B cell (primary cell): ENCODE measurements around the gene TRERF1. TPM values are rescaled to one million over a fixed set of nuclear protein-coding genes. Genes with fewer than 3 reads are reported as not detected.

Source experiments
- ATAC-seq: fragments of 200-7000 bp; cut with Tn5 transposase; one replicate; pipeline ENCODE4 v1.10.0; 2021; ENCODE audit warnings: low read depth, mild to moderate bottlenecking, moderate number of reproducible peaks, moderate library complexity
- CTCF ChIA-PET: fragments of 350-600 bp; sonication (Branson Sonifier 250); formaldehyde crosslinking; loops from one replicate; lab custom pipeline; 2021; ENCODE audit warnings: antibody characterized with exemption, inconsistent platforms; lab: Charles Lee
- POLR2A ChIA-PET: fragments of 350-600 bp; sonication (Branson Sonifier 250); formaldehyde crosslinking; loops from one replicate; lab custom pipeline; 2021; ENCODE audit warnings: antibody characterized with exemption; lab: Charles Lee
- DNase-seq: peaks from one replicate; pipeline ENCODE4 v3.0.0; 2013
- H2AFZ ChIP-seq: 2 replicates; pipeline ENCODE4 v1.6.1; 2012; ENCODE audit warnings: mild to moderate bottlenecking, low read depth, low read length; ENCODE audit not compliant: insufficient read depth, poor library complexity, severe bottlenecking
- H3K27ac ChIP-seq, 2 donors: 1 replicate in 1 of 2; 2 replicates in 1 of 2; pipeline ENCODE4 v1.5.1; 2012 to 2013; ENCODE audit warnings: low read length in 2 of 2, mild to moderate bottlenecking in 2 of 2, moderate library complexity in 1 of 2
- H3K27me3 ChIP-seq, 4 experiments: fragments of 200-600 bp in 1 of 4; sonication (generic) in 1 of 4; replicated peaks in 1 of 4; 1 replicate in 2 of 4; 2 replicates in 2 of 4; pipeline versions ENCODE4 v1.6.1 to v1.7.0; 2013 to 2016; ENCODE audit warnings: low read length in 3 of 4, mild to moderate bottlenecking in 2 of 4, mixed read lengths in 1 of 4, moderate library complexity in 1 of 4; ENCODE audit not compliant: insufficient read depth in 4 of 4, control insufficient read depth in 3 of 4; ENCODE audit errors: control extremely low read depth in 1 of 4
- H3K36me3 ChIP-seq, 2 experiments: replicated peaks in 1 of 2; 1 replicate in 1 of 2; 2 replicates in 1 of 2; pipeline versions ENCODE4 v1.6.1 to v1.7.1; 2013; ENCODE audit warnings: low read length in 1 of 2; ENCODE audit not compliant: insufficient read depth in 2 of 2, control insufficient read depth in 1 of 2; ENCODE audit errors: control extremely low read depth in 1 of 2, extremely low read depth in 1 of 2
- H3K4me1 ChIP-seq, 2 donors: fragments of 200-600 bp in 1 of 2; sonication (generic) in 1 of 2; 1 replicate in 1 of 2; 2 replicates in 1 of 2; pipeline versions ENCODE4 v1.5.1 to v1.6.1; 2013 to 2017; ENCODE audit warnings: low read length in 2 of 2; ENCODE audit not compliant: control insufficient read depth in 2 of 2, insufficient read depth in 2 of 2
- H3K4me2 ChIP-seq: replicated peaks from 2 replicates; pipeline ENCODE3; 2012; ENCODE audit warnings: mild to moderate bottlenecking, low read depth, low read length; ENCODE audit not compliant: poor library complexity, severe bottlenecking
- H3K4me3 ChIP-seq, 5 experiments: fragments of 200-600 bp in 1 of 5; sonication (generic) in 1 of 5; 1 replicate in 3 of 5; 2 replicates in 2 of 5; pipeline versions ENCODE4 v1.5.1 to v1.7.0; 2011 to 2016; ENCODE audit warnings: low read length in 4 of 5, mild to moderate bottlenecking in 4 of 5, low read depth in 2 of 5, control low read depth in 1 of 5, moderate library complexity in 1 of 5; ENCODE audit not compliant: insufficient read depth in 1 of 5; ENCODE audit errors: control extremely low read depth in 1 of 5, extremely low read depth in 1 of 5
- H3K79me2 ChIP-seq: fragments of 200-600 bp; sonication (generic); one replicate; pipeline ENCODE4 v1.6.0; 2016; ENCODE audit warnings: low read length; ENCODE audit not compliant: control insufficient read depth, insufficient read depth
- H3K9ac ChIP-seq: fragments of 200-600 bp; sonication (generic); 2 replicates; pipeline ENCODE4 v1.6.1; 2017; ENCODE audit warnings: mild to moderate bottlenecking, low read length, moderate library complexity
- H3K9me3 ChIP-seq, 3 donors: one replicate each; pipeline versions ENCODE4 v1.6.1 to v1.7.1; 2013; ENCODE audit warnings: low read length in 2 of 3; ENCODE audit not compliant: control insufficient read depth in 2 of 3, insufficient read depth in 1 of 3; ENCODE audit errors: control extremely low read depth in 1 of 3
- H4K20me1 ChIP-seq: 2 replicates; pipeline ENCODE4 v1.6.0; 2012; ENCODE audit warnings: mild to moderate bottlenecking, low read length; ENCODE audit not compliant: insufficient read depth, control insufficient read depth, poor library complexity, severe bottlenecking
- H3K27ac Mint-ChIP-seq: one replicate; pipeline ENCODE4 v1.8.0; 2021; ENCODE audit warnings: mixed read lengths
- H3K27me3 Mint-ChIP-seq: one replicate; pipeline ENCODE4 v1.8.0; 2021; ENCODE audit warnings: mixed read lengths
- H3K4me1 Mint-ChIP-seq: one replicate; pipeline ENCODE4 v1.8.0; 2021; ENCODE audit warnings: mixed read lengths
- H3K4me3 Mint-ChIP-seq: one replicate; pipeline ENCODE4 v1.8.0; 2021; ENCODE audit warnings: mixed read lengths
- H3K9me3 Mint-ChIP-seq: one replicate; pipeline ENCODE4 v1.8.0; 2022; ENCODE audit warnings: mixed read lengths; ENCODE audit not compliant: insufficient read depth
- EZH2 ChIP-seq: IDR thresholded peaks from 2 replicates; pipeline ENCODE4 v1.6.1; 2012; ENCODE audit warnings: borderline replicate concordance, low read depth, mild to moderate bottlenecking, moderate library complexity, low read length; ENCODE audit not compliant: insufficient read depth, poor library complexity, severe bottlenecking
- WGBS: methylation state at CpG from one replicate; pipeline ENCODE4 v1.1.5; 2013; ENCODE audit warnings: missing lambda C conversion rate; ENCODE audit not compliant: insufficient coverage; 5-methylcytosine and 5-hydroxymethylcytosine counted together
- intact Hi-C: fragments of 100-400 bp; cut with micrococcal nuclease; formaldehyde crosslinking; loops from one replicate; pipeline ENCODE4 v1.10.0; 2022
- polyA plus RNA-seq: library from polyadenylated mRNA; depleted of rRNA; stranded (reverse); fragments of >200 nt; gene quantifications from 2 replicates; pipeline ENCODE4 v1.2.3, GENCODE V29; 2012
- total RNA-seq, 2 donors: library from RNA; stranded (reverse); fragments of 120-200 nt in 1 of 2; gene quantifications; 1 replicate in 1 of 2; 2 replicates in 1 of 2; pipeline versions ENCODE4 v1.2.3 to v1.2.4, GENCODE V29; 2013 to 2022
- TF ChIP-seq, protein P1 (sequence below): fragments of 200-600 bp; IDR thresholded peaks from one replicate; pipeline ENCODE4 v1.8.0; 2022; ENCODE audit warnings: antibody characterized with exemption, mild to moderate bottlenecking

Gene TRERF1
- total and polyA plus RNA-seq, 2 donors (not counting 1 experiment from before 2014, with no cell fraction given): 3.5 to 6.7 TPM

- Histone ChIP-seq H3K9ac (no peak overlapping the region), H4K20me1 (no peaks in the 10 kb centered on the region), H3K4me3 (no peak overlapping the region), H3K79me2 (no peaks in the 10 kb centered on the region), H3K4me2 (no peak overlapping the region), H3K9me3 (no peaks in the 10 kb centered on the region), H3K27ac (no peak overlapping the region), H3K27me3 (peaks cover 0 to 16% (median 2%) of the 10 kb centered on the region in 4 experiments), H3K36me3 (no peaks in the 10 kb centered on the region), H3K4me1 (peaks cover 5 to 7% of the 10 kb centered on the region in 2 donors), H2AFZ (no peak overlapping the region)
- ChIA-PET CTCF (no interaction called here), POLR2A (no interaction called here)
- DNase-seq (no peak), ATAC-seq (no peak)
- Mint-ChIP-seq H3K27me3 (peaks cover 16% of the 10 kb centered on the region), H3K4me1 (peaks cover 7% of the 10 kb centered on the region), H3K27ac (no peak overlapping the region), H3K9me3 (no peaks in the 10 kb centered on the region), H3K4me3 (no peak overlapping the region)
- intact Hi-C loops: no loop called here
- 92% methylated on average over 2 of the region's 5 CpGs for WGBS
- no peak for TF ChIP-seq EZH2
- TF ChIP-seq, protein P1, sequence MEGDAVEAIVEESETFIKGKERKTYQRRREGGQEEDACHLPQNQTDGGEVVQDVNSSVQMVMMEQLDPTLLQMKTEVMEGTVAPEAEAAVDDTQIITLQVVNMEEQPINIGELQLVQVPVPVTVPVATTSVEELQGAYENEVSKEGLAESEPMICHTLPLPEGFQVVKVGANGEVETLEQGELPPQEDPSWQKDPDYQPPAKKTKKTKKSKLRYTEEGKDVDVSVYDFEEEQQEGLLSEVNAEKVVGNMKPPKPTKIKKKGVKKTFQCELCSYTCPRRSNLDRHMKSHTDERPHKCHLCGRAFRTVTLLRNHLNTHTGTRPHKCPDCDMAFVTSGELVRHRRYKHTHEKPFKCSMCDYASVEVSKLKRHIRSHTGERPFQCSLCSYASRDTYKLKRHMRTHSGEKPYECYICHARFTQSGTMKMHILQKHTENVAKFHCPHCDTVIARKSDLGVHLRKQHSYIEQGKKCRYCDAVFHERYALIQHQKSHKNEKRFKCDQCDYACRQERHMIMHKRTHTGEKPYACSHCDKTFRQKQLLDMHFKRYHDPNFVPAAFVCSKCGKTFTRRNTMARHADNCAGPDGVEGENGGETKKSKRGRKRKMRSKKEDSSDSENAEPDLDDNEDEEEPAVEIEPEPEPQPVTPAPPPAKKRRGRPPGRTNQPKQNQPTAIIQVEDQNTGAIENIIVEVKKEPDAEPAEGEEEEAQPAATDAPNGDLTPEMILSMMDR: no peak
These were observed 269.6 kb downstream of the TRERF1 start for GRCh38 chr6:42182101-42182500.

- intact Hi-C loops: no loop called here
- WGBS: 100% methylated on average over 2 of the region's 3 CpGs
- H3K4me1 Mint-ChIP-seq: peaks cover 7% of the 10 kb centered on the region
These were observed 271.8 kb downstream of the TRERF1 start for GRCh38 chr6:42179945-42180313.

More at GRCh38 chr6:42179945-42180313, 271.8 kb downstream of the TRERF1 start:
- no peak overlapping the region for H2AFZ ChIP-seq
- DNase-seq (no peak), ATAC-seq (no peak)
- no peaks in the 10 kb centered on the region for H3K36me3 ChIP-seq
- H4K20me1 ChIP-seq: no peaks in the 10 kb centered on the region
- Mint-ChIP-seq H3K4me3 (no peak overlapping the region), H3K9me3 (no peaks in the 10 kb centered on the region), H3K27me3 (peaks cover 23% of the 10 kb centered on the region), H3K27ac (no peak overlapping the region)
- no peak overlapping the region for H3K27ac ChIP-seq
- no peaks in the 10 kb centered on the region for H3K9me3 ChIP-seq
- H3K27me3 ChIP-seq: peaks cover 0 to 16% (median 2%) of the 10 kb centered on the region in 4 experiments
- TF ChIP-seq EZH2: no peak
- TF ChIP-seq, protein P1: no peak
- H3K4me3 ChIP-seq: no peak overlapping the region
- H3K4me1 ChIP-seq: peaks cover 5 to 7% of the 10 kb centered on the region in 2 donors
- CTCF ChIA-PET: no interaction called here
- POLR2A ChIA-PET: no interaction called here
- H3K9ac ChIP-seq: no peak overlapping the region
- H3K4me2 ChIP-seq: no peak overlapping the region
- no peaks in the 10 kb centered on the region for H3K79me2 ChIP-seq
